ENCODE measurements around the gene PPDPF. TPM values are rescaled to one million over a fixed set of nuclear protein-coding genes. Genes with fewer than 3 reads are reported as not detected.
"Not testable (repeated sequence)": the region's sequence is repeated elsewhere in the genome, so short reads cannot be mapped to it uniquely, and the experiment has no call there.

The PPDPF gene
- polyA plus RNA-seq, 2 of the 4 experiments (the other 2 are of a cell fraction) = 7.7 to 217 TPM

DNA sequence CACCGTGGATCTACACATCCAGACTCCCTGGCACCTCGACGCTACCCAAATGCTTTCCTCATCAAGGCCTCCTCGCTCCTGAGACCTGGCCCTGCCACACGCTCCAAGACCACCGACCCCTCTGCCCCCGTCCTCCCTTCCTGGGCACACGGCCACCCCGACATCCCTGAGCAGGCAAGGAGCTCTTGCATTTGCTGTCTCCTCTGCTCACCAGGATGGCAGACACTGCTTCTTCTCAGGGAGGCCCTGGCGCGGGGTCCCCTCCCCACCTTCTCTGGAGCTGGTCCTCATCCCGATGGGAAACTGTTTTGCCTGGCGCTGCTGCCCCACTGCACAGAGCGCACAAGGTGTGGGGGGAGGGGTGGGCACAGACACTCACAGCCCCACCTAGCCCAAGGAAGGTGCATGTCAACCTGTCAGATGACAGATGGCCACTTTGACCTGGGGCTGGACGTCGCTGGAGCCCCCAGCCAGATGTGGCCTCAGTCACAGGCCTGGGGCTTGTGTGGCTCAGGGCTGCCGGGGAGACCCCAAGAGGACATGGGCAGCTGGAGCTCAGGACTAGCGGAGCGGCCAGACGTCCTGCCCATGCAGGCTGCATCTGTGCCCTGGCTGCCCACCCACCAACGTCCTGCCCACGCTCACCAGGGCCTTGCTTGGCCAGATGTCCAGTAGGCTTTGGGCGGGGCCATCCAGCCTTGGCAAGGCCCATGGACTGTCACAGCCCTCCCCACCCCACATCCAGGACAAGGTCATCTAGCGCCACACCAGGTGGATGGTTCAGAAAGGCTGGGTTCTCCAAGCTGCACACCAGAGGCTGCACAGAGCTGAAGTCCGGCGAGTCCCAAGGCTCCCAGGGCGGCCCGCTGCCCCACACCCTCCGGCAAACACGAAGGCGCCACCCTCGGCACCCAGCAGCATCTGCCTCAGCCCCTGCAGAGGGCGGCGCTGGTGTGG lies 41.9 kb upstream of the PPDPF start:
- H3K4me3 ChIP-seq = no peak overlapping the region
- H3K4me1 ChIP-seq = peaks cover 14% of the 10 kb centered on the region; the same call in 2 of the 3 replicates
- 70% methylated on average over 20 of the region's 34 CpGs for WGBS (ENCODE audit: missing lambda C conversion rate)
- H3K4me2 ChIP-seq = no peak overlapping the region
- FAIRE-seq (no peak), DNase-seq (ENCODE audit: low read depth in 1 of 2, low spot score in 1 of 2) (no peak), ATAC-seq (no peak)
- TF ChIP-seq SREBF2 (IDR thresholded peaks at IDR 0.05) (no peak), MAFK (IDR thresholded peaks at IDR 0.05; ENCODE audit: partially characterized antibody) (no peak), GATA3 (IDR thresholded peaks at IDR 0.05; ENCODE audit: borderline replicate concordance) (no peak), CEBPB (IDR thresholded peaks at IDR 0.05) (no peak), RAD21 (conservative IDR thresholded peaks at IDR 0.05 in 1 of 2, IDR thresholded peaks at IDR 0.05 in 1 of 2) (no peak)
- ChIA-PET POLR2A (no interaction called here), CTCF (interaction anchor here (2.0 kb wide), 1 partner anchor 18 kb away, joined by 11 read pairs; no protein-coding TSS in a partner anchor)
- no peak overlapping the region for H3K27ac ChIP-seq
- no peaks in the 10 kb centered on the region for H3K9me3 ChIP-seq

DNA sequence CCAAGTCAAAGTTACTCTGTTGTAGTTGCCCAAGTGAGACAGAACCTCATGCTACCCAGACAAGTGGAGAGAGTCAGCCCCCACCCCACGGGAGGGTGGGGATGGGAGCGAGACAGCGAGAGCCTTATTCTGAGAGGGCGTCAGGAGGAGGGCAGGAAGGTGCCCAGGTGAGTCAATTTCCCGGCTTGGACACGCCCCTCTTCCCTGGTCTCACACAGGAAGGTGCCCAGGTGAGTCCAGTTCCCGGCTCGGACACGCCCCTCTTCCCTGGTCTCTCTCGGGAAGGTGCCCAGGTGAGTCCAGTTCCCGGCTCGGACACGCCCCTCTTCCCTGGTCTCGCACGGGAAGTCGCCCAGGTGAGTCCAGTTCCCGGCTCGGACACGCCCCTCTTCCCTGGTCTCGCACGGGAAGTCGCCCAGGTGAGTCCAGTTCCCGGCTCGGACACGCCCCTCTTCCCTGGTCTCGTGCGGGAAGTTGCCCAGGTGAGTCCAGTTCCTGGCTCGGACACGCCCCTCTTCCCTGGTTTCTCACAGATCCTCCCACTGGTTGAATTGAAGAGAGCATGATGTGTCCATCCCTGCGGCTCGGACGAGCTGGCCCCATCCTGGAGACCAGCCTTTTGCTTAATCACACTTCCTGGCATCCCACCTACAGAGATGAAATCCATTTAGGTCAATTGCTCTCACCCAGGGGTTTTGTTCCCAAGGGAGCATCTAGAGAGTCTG lies 40.7 kb upstream of the PPDPF start:
- CTCF ChIA-PET = interaction anchor here (5.6 kb wide), 1 partner anchor 17 kb away, joined by 40 read pairs; no protein-coding TSS in a partner anchor
- POLR2A ChIA-PET; H3K4me3 ChIP-seq; DNase-seq (ENCODE audit: low read depth in 1 of 2, low spot score in 1 of 2); H3K9me3 ChIP-seq; H3K4me2 ChIP-seq; FAIRE-seq; H3K27ac ChIP-seq; ATAC-seq: not testable (repeated sequence)
- WGBS (ENCODE audit: missing lambda C conversion rate) = 21% methylated on average over 26 of the region's 32 CpGs
- peaks cover 16% of the 10 kb centered on the region; the same call in 2 of the 3 replicates for H3K4me1 ChIP-seq

DNA sequence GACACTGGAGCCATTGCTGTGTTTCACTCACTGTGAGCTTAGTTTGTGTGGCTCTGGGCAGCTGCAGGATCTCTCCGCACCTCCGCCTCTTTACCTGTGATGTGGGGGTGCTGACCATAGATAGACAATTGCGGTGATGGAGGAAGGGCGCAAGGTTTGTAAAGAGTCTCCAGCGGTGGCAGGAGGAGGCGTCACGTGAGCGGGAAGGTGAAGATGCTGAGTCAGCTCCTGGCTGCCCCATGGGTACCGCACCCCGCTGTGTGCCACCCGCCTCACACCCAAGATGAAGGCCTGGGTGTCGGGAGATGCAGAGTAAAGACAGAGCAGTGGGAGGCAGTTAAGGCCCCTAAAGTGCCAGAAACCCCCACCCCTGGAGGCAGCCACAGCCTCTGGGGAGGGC lies 39.1 kb upstream of the PPDPF start:
- CTCF ChIA-PET = interaction anchor here (5.6 kb wide), 1 partner anchor 15 kb away, joined by 40 read pairs; no protein-coding TSS in a partner anchor
- FAIRE-seq = no peak

More for the DNA sequence above, 39.1 kb upstream of the PPDPF start:
- H3K4me1 ChIP-seq = peaks cover 16% of the 10 kb centered on the region; the same call in 2 of the 3 replicates
- H3K27ac ChIP-seq = no peak overlapping the region
- TF ChIP-seq CHD4 (IDR thresholded peaks at IDR 0.05; ENCODE audit: borderline replicate concordance) (no peak), NR3C1 (IDR thresholded peaks at IDR 0.05) (no peak), MAFK (IDR thresholded peaks at IDR 0.05; ENCODE audit: partially characterized antibody) (peak; percentile 93), MAZ (IDR thresholded peaks at IDR 0.05; ENCODE audit: borderline replicate concordance, low read depth, low read length) (no peak), ZSCAN20 (CRISPR knock-in tag; IDR thresholded peaks at IDR 0.05) (no peak), ZFP36 (IDR thresholded peaks at IDR 0.05; ENCODE audit: borderline replicate concordance, partially characterized antibody) (no peak), FOSL2 (IDR thresholded peaks at IDR 0.05) (no peak), FOSL2 (CRISPR knock-in tag; IDR thresholded peaks at IDR 0.05) (no peak), CEBPB (IDR thresholded peaks at IDR 0.05) (no peak), HOXB5 (CRISPR knock-in tag; IDR thresholded peaks at IDR 0.05) (no peak), RCOR1 (IDR thresholded peaks at IDR 0.05; ENCODE audit: low read depth, low read length) (no peak), SMC3 (IDR thresholded peaks at IDR 0.05) (no peak)
- TF ChIP-seq, protein P1, sequence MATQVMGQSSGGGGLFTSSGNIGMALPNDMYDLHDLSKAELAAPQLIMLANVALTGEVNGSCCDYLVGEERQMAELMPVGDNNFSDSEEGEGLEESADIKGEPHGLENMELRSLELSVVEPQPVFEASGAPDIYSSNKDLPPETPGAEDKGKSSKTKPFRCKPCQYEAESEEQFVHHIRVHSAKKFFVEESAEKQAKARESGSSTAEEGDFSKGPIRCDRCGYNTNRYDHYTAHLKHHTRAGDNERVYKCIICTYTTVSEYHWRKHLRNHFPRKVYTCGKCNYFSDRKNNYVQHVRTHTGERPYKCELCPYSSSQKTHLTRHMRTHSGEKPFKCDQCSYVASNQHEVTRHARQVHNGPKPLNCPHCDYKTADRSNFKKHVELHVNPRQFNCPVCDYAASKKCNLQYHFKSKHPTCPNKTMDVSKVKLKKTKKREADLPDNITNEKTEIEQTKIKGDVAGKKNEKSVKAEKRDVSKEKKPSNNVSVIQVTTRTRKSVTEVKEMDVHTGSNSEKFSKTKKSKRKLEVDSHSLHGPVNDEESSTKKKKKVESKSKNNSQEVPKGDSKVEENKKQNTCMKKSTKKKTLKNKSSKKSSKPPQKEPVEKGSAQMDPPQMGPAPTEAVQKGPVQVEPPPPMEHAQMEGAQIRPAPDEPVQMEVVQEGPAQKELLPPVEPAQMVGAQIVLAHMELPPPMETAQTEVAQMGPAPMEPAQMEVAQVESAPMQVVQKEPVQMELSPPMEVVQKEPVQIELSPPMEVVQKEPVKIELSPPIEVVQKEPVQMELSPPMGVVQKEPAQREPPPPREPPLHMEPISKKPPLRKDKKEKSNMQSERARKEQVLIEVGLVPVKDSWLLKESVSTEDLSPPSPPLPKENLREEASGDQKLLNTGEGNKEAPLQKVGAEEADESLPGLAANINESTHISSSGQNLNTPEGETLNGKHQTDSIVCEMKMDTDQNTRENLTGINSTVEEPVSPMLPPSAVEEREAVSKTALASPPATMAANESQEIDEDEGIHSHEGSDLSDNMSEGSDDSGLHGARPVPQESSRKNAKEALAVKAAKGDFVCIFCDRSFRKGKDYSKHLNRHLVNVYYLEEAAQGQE (IDR thresholded peaks at IDR 0.05) = no peak
- TF ChIP-seq, protein P2, sequence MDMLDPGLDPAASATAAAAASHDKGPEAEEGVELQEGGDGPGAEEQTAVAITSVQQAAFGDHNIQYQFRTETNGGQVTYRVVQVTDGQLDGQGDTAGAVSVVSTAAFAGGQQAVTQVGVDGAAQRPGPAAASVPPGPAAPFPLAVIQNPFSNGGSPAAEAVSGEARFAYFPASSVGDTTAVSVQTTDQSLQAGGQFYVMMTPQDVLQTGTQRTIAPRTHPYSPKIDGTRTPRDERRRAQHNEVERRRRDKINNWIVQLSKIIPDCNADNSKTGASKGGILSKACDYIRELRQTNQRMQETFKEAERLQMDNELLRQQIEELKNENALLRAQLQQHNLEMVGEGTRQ (IDR thresholded peaks at IDR 0.05) = peak; percentile 23; the same call in 1 of the 2 replicates
- TF ChIP-seq, protein P3, sequence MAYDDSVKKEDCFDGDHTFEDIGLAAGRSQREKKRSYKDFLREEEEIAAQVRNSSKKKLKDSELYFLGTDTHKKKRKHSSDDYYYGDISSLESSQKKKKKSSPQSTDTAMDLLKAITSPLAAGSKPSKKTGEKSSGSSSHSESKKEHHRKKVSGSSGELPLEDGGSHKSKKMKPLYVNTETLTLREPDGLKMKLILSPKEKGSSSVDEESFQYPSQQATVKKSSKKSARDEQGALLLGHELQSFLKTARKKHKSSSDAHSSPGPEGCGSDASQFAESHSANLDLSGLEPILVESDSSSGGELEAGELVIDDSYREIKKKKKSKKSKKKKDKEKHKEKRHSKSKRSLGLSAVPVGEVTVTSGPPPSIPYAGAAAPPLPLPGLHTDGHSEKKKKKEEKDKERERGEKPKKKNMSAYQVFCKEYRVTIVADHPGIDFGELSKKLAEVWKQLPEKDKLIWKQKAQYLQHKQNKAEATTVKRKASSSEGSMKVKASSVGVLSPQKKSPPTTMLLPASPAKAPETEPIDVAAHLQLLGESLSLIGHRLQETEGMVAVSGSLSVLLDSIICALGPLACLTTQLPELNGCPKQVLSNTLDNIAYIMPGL (CRISPR knock-in tag; IDR thresholded peaks at IDR 0.05; ENCODE audit: borderline replicate concordance) = no peak
- TF ChIP-seq, protein P4, sequence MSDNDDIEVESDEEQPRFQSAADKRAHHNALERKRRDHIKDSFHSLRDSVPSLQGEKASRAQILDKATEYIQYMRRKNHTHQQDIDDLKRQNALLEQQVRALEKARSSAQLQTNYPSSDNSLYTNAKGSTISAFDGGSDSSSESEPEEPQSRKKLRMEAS (IDR thresholded peaks at IDR 0.05) = no peak
- WGBS (ENCODE audit: missing lambda C conversion rate) = 74% methylated on average over 11 of the region's 12 CpGs
- no peak for DNase-seq (ENCODE audit: low read depth in 1 of 2, low spot score in 1 of 2)
- no peak for ATAC-seq
- POLR2A ChIA-PET = interaction anchor here (1.8 kb wide), 1 partner anchor 39 kb away, joined by 6 read pairs; the partner anchor contains the start of gene PPDPF
- no peak overlapping the region for H3K4me3 ChIP-seq
- no peak overlapping the region for H3K4me2 ChIP-seq
- H3K9me3 ChIP-seq = no peaks in the 10 kb centered on the region

All from A549 (cell line).